Heart left ventricle (tissue), 13 donors: ENCODE results near the gene PARVA.

ENCODE experiments used
- CTCF ChIP-seq, 12 donors: fragments of 200-600 bp; sonication (generic) in 4 of 12; IDR thresholded peaks; one replicate each; pipeline versions ENCODE4 v1.5.0 to v1.8.0; 2018 to 2022; ENCODE audit warnings: antibody characterized with exemption in 12 of 12, mild to moderate bottlenecking in 5 of 12
- POLR2A ChIP-seq, 2 donors: fragments of 450-650 bp; IDR thresholded peaks; one replicate each; pipeline ENCODE4 v1.6.1; 2017; ENCODE audit warnings: antibody characterized with exemption in 2 of 2, mild to moderate bottlenecking in 2 of 2, moderate library complexity in 2 of 2
- donor health status: ischemic (EF 13 %, LVEDD 7.1; RV severe dilation, severe dysfunction).
- donor health status: DM: no; HTN: yes; CAD: no.
- donor health status: DM: no; HTN: no; CAD: no.
- donor health status: ischemic (EF 25% LVEDD 6.9; RV normal size, moderate dysfunction).
- donor health status: ischemic (EF 25% LVEDD 5.7; RV mildly dilated, moderate dysfunction).
- donor health status: ischemic (EF 35%, LVEDD 5.7; RV mildly dilated, moderate dysfunction).
- donor health status: nonischemic (EF 11% LVEDD 7.7; RV severe dilation, severe dysfunction).
- donor health status: DM: yes; HTN: yes; CAD: no.
- donor health status: PGD.
- donor health status: ischemic (EF 29% LVEDD 5.4; RV normal size, mild dysfunction).
- donor health status: nonischemic (EF 23%, LVEDD 6.1; RV moderate dilation, normal function).

GRCh38 chr11:12577725-12578644, 200.6 kb downstream of the PARVA start:
- TF ChIP-seq CTCF (IDR thresholded peaks at IDR 0.05) (peak in 1 of 12 donors; percentile 9), POLR2A (IDR thresholded peaks at IDR 0.05) (no peak)
